CD4-positive, alpha-beta T cell treated with Interleukin-2 at 100 ng/mL for 4 hours (primary cell): ENCODE measurements around the gene HSPB3.
"Not testable (repeated sequence)": the region's sequence is repeated elsewhere in the genome, so short reads cannot be mapped to it uniquely, and the experiment has no call there.

Source experiments
- DNase-seq: peaks from one replicate; pipeline ENCODE4 v3.0.0-alpha.2; 2020; ENCODE audit warnings: low spot score

Gene HSPB3

DNA sequence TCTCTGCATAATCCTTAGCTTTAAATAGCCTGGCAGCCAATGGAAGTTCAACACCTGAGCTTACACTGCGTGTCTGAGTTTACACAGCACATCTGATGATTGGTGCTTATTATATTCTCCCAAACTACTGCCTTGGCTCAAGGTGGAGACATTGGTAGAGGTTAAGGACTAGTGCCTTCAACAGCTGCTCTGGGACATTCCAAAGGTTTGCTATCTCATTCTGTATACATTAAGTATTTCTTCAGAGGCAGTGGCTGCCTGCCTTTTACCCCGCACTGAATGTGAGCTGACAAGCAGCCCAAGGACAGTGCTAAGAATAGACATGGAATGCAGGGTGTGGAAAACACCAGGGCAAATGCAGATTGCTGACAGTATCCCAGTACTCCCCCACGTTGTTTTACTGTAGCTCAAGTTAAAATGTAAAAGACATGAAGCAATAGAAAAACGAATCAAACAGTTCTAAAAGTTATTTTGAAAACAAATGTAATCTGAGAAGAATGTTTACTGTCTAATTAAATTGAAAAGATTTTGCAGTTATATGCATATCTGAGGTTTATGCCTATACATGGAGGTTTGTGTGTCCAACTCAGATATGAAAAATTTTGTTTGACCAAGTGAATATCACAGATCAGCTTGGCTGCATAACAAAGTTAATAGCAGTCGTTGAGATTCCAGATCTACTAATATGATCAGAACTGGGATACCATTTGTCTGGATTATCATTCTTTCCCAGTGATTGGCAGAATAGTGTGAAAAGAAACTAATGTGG, 1.8 kb downstream of the HSPB3 start:
- no peak for DNase-seq

DNA sequence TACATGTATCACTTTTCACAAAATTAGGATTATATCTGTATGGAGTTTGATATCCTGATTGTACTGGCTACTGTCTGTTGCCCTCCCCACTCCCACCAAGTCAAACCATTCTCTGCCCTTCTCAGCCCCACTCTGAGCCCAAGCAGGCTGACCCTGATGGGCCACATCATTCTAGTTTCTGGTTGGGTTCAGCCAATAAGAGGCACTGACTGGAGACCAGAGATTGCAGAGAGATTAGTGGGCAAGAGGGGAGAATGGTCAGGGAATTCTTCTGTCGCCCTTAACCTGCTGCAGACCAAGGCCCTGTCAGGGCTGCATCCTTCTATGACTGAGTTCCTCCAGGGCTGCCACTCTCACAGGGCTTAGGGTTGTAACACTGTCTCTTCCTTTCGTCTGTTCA, 2.7 kb downstream of the HSPB3 start:
- DNase-seq = no peak

DNA sequence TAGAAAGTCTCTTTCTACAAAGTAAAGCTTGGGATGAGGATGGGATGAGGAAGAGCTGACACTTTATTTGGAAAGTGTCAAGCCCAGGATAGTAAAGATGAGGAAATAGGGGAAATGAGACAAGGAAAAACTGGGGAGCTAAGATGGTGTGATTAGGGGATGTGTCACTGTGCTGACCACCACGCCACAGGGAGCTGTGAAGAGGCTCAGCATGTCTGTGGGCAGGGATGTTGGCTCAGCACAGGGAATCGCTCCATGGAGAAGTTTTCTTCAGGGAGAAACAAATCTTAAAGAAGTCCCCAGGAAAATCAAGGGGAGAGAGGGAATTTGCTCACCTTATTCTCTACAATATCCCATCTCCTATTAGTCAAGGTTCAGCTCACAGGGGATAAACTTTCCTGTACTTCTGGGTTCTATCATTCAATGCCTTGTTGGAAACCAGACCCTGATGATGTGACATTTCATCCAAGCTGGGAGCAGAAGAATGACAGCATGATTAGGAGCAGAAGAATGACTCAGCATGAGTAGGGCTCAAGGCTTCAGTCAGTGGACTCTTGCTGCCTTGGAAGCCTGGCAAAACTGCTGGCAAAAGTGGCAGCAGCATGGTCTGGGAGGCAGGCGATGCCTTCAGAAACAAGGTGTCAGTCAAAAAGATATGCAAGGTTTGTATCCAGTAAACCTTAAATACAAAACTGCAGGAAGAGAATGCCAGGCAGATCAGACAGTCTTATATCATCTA, 4.9 kb downstream of the HSPB3 start:
- DNase-seq = no peak

DNA sequence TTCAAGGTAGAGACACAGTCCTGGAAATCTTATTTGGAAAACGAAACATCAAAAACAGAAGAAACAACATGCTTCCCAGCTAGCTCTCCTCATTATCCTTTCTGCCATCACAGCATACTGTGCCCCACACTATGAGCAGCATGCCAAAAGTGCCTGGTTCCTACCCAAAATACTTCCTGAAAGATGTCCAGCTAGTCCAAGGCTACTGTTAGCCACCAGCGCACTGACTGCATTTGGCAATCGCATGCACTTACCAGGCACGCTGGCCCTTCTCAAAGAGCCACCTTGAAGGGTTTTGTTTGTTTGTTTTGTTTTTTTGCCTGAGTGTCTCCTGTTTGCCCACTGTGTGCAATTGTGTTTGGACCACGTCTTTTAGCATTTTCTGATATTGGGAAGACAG, 6.8 kb downstream of the HSPB3 start:
- no peak for DNase-seq

DNA sequence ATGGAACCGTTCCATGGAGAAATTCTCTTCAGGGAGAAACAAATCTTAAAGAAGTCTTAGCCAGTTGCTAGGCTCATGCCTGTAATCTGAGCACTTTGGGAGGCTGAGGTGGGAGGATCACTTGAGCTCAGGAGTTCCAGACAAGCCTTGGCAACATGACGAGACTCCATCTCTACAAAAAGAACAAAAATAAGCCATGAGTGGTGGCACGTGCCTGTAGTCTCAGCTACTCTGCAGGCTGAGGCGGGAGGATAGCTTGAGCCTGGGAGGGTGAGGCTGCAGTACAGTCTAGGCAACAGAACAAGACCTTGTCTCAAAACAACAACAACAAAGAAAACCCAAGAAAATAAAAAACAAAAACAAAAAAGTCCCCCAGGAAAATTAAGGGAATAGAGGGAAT, 8.2 kb downstream of the HSPB3 start:
- no peak for DNase-seq

DNA sequence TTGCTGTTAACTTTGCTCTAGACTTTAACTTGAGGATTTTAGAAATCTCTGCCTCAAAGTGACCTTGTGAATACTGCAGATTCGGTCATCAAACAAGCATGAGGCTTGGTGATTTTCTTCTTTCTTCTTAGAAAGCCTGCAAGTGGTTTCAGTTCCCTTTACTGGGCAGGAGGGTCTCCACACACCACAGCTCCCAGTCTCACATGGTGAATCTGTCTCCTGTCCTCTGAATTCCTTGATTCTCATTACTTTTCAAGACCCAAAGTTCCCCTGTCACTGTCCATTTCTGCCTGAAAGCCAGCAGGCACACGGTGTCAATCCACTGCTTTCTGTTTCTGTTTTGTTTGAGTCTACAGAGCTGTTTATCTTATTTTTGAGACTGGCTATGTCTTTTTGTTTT, 14.1 kb downstream of the HSPB3 start:
- no peak for DNase-seq

DNA sequence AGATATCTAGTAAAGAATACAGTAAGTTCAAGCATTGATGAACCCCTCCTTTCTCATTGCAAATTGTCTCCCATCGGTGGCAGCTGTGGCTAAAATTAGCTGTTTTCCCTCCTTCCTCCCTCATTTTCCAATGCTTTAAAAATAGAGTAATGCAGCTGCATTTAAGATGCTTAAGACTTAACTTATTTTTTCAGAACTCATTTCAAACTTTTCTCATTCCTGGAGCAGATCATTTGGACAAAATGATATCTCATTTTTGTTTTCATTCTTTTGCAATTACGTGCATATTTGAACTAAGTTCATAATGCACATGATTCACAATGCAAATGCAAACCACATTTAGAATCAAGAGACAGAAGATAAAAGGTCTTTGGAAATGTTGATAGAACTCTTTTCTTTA, 14.6 kb downstream of the HSPB3 start:
- DNase-seq = no peak

DNA sequence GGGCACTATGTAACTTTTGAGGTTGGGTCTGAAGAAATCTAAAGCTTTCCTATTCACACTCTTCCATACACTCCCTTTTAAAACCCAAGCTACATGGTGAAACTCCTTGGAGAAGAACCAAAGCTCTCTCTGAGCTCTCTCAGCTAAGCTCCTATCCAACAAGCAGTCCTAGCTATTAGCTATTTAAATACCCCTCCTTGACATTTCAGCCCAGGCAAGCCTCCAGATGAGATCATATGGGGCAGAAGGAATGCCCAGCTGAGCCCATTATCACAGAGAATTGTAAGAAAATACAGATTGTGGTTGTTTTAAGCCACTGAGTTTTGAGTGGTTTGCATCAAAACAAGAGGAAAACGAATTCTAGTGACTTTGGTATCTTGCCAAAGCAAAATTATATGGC, 15.2 kb downstream of the HSPB3 start:
- DNase-seq = no peak

DNA sequence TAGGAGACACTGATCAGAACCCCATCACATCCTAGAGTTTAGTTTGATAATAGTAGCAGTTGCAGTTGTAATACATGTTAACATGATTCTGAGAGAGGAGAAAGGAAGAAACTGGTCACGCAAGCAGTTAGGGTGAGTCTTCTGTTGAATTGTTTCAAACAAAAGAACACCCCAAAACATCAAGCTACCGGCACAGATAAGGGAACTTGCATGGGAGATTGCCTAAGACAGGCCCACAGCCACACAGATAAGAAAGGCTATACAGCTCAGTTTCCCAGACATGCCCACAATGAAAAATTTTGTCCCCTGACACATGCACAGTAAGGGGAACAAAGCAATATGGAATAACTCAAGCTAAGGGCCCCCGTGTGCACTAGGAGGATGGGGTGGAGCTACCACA, 15.9 kb downstream of the HSPB3 start:
- DNase-seq = no peak

DNA sequence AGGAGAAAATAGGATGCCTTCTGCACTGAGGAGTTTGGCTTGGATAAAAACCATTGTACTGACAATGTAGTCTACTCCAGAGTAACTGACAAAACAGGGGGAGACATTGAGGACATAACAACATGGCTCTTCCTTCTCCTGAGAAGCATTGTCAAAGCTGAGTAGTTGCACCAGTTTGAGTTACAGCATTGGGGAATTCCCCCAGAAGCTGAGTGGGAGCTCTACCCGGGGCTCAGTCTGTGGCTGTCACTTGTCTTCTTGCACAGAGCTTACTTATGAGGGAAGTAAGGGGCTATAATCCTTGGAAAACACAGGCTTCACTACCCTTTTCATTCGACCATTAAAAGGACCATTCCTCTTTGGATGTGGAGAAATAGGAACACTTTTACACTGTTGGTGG, 21.2 kb downstream of the HSPB3 start:
- DNase-seq = no peak

DNA sequence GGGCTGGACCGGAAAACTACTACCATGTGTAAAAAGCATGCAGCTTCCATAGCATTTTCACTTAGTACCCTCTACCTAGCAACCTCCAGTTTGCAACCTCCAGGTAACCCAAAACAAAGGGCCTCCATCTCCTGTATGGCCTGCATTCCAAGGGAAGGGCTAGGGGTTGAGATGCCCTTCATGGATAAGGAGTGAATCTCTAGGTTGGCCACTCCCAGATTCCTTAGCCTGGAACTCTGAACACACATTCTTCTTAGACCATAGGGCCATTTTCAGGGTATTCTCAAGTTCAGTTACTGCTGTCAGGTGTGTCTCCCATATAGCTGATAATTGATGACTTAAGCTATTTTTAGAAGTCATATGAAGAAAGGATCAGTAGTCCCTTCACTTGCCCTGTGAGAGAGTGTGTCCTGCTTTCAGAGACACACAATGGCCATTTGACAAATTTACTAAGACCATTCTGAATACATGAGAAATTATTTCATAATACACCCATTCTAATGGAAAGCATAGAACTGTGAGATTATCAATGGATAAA, 22.5 kb downstream of the HSPB3 start:
- no peak for DNase-seq

DNA sequence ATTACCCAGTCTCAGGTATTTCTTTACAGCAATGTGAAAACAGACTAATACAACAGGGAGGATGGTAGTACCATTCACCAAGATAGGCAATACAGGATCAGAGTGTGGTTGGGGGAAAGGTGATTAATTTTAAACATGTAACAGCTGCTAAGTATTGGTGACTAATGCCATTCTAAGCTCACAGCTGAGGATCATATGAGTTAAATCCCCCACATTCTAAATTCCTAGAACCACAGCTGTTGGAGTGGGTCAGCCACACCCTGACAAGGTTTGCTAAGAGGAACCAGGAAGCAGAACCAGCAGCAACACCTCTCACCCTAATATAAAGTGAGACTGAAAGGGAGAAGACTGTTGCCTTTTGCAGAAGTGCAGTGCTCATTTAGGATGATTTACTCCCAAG, 24.8 kb downstream of the HSPB3 start:
- no peak for DNase-seq

DNA sequence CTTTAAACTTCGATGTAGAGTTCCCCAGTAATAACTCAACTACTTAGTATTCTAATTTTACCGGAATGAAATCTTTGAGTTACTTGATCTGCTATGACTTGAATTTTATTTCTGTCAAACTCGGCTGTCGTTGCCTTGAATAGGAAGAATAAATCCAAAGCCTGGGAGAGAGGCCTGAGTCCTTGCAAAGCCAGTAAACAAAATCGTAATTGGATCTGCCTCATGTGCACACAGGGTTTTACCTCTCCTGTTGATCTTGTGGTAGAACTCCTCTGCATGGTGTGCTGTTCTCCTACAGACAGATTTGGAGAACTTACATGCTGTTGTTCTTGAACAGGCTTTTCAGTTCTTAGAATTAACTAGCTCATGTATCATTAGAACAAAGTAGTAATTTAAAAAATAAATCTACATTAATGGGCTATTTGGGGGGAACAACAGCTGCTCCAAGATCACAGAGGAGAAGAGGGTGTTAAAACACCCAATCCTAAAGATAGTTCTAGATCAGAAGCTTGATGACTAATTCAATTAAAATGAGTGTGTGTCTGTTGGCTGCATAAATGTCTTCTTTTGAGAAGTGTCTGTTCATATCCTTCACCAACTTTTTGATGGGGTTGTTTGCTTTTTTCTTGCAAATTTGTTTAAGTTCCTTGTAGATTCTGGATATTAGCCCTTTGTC, 28.9 kb downstream of the HSPB3 start:
- DNase-seq = no peak

DNA sequence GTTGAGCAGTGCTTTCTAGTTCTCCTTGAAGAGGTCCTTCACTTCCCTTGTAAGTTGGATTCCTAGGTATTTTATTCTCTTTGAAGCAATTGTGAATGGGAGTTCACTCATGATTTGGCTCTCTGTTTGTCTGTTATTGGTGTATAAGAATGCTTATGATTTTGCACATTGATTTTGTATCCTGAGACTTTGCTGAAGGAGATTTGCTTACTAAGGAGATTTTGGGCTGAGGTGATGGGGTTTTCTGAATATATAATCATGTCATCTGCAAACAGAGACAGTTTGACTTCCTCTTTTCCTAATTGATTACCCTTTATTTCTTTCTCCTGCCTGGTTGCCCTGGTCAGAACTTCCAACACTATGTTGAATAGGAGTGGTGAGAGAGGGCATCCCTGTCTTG, 30.2 kb downstream of the HSPB3 start:
- not testable (repeated sequence) for DNase-seq

DNA sequence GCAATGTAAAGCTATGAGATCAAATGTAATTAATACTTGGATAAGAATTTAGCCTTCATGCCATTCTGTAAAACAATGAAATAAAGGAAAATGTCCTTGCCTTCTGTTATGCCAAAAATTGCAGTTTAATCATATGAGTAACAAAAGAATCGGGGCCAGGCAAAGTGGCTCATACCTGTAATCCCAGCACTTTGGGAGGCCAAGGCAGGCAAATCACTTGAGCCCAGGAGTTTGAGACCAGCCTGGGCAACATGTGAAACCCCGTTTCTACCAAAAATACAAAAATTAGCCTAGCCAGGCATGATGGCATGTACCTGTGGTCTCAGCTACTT, 34.1 kb downstream of the HSPB3 start:
- not testable (repeated sequence) for DNase-seq

DNA sequence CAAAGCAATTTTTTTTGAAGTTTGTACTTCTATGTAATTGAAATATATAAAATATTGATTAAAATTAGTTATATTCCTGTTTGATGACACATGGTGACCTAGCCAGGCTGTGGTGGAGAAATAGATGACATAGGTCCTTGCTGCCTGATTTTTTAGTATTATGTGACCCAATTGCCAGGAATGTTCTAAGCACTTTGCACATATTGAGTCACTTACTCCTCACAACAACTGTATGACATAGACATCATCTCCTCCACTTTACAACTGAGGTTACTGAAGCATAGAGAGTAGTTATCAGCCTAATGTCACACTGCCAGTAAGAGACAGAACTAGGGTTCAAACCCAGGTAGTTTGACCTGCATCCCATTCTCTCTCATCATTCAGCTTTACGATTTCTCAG, 35.8 kb downstream of the HSPB3 start:
- no peak for DNase-seq

DNA sequence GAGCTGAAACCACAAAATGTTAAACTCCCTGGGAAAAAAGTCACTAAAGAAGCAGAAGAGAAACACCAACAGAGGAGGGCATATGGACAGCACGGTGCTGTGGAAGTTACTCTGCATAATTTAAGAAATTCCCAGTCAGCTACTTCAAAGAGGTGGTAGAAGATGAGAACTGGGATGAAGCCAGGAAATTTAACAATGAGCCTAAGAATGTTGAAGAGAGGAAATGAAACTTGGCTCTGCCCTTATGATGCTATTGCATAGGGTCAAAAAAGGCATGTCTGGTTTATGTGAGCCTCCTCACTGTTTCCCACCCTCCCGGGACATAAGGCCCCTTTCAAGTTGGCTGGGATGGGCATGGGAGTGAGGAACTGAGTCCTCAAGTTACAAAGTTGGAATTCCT, 36.7 kb downstream of the HSPB3 start:
- DNase-seq = no peak

DNA sequence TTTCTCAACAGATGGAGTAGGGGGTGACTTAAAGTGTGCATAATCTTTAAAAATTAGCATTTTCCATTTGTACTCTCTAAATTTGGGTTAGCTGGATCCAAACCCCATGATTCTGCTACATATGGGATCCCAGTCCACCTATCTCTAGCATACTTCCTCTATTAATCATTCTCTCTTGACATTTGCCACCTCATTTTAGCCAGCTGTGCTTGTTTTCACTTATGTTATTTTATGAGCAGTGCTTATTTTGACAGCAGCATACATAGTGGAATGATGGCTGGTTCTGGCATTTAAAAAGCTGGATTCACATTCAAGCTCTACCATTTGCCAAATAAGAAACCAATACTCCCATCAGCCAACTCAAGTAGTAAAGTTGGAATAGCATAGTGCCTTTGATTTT, 39.5 kb downstream of the HSPB3 start:
- no peak for DNase-seq
